Middle frontal gyrus (tissue), 1 donor: ENCODE data around the gene SEC23A.
"Not testable (repeated sequence)": the region's sequence is repeated elsewhere in the genome, so short reads cannot be mapped to it uniquely, and the experiment has no call there.

Source experiments
- DNase-seq: peaks from one replicate; pipeline ENCODE4 v3.0.0-alpha.2; 2015; ENCODE audit warnings: low spot score; ENCODE audit errors: extremely low spot score

SEC23A gene

GRCh38 chr14:39033371-39033770 lies 69.7 kb downstream of the SEC23A start:
- DNase-seq: no peak

DNA sequence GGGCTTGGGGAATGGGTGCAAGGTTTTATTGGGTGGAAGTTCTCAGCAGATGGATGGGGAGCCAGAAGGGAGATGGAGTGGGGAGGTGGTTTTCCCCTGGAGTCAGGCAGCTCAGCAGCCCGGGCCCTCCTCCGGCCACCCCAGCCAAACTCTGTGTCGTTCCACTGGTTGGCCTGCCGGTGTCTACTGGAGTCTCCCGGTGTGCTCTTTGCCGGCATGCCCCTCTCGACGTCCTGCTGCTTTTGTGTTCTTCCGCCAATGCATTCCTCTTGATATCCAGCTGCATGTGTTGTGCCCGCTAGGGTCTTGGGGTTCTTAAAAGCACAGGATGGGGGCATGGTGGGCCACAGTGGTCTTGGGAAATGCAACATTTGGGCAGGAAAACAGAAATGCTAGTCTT lies 72.8 kb downstream of the SEC23A start:
- no peak for DNase-seq

- DNase-seq: no peak
Observed at GRCh38 chr14:39029789-39030188, 73.2 kb downstream of the SEC23A start.

DNA sequence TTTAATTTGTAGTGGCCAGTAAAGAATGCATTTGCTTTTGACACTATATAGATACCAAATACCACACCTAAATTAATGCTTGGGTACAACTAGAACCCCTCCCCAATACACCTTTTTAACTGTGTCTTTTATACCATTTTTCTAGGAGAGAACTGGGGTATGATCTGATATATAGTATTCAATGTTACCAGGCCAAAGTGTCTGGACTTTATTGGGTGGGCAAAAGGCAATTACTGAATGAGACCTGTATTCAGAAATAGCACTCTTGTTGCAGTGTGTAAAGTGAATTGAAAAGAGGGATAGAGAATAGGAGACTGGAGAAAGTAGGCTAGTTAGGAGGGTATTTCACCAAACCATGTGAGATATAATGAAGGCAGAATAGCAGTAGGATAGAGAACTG lies 74.4 kb downstream of the SEC23A start:
- no peak for DNase-seq

GRCh38 chr14:39025810-39026627 lies 77.0 kb downstream of the SEC23A start:
- DNase-seq: no peak

GRCh38 chr14:39025250-39025809 lies 77.7 kb downstream of the SEC23A start:
- DNase-seq: no peak

- no peak for DNase-seq
Observed at GRCh38 chr14:39023939-39024871, 78.8 kb downstream of the SEC23A start.

- not testable (repeated sequence) for DNase-seq
Observed at GRCh38 chr14:39017096-39018016, 85.7 kb downstream of the SEC23A start.

DNA sequence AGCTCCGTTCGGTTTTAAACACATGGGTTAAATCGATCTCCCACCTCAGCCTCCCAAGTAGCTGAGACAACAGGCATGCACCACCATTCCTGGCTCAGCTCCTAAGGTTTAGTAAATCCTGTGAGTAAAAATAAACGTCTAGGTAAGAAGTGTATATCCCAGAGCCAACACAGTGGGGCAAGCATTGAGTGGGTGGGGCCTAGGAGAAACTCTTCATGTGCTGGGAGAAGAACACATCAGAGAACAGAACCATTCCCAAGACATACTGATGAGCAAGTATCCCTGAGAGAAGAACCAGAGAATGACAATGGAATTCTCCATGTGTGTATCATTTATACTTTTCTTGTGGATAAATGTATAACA lies 86.3 kb downstream of the SEC23A start:
- no peak for DNase-seq

GRCh38 chr14:39015964-39016577 lies 87.0 kb downstream of the SEC23A start:
- DNase-seq: no peak

DNA sequence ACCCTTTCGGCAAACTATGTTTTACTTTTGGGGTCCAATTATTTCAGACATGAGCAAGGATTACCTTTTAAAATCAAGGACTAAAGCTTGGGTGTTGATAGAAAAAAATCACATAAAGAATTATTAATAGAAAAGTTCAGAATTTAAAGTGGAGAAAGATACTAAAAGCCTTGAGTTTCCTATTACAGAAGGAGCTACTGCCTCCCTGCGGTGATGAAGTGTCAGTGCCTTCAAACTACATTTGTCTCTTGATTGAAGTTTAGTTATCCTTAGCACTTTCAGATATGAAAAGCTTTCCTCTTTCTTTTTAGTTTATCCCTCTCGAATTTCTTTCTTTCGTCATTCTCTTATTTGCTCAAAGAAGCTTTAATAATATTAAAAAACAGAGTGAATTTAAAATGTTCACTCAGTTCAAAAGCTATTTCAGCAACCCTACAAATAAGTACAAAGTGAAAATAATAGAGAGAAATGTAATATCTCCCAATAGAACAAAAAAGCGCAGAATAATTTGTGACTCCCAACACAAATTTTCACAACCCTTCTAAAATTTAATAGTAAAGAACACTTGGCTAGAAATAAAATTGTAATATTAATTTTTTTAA lies 87.6 kb downstream of the SEC23A start:
- DNase-seq: peak; percentile 42

- DNase-seq: no peak
Observed at GRCh38 chr14:39014460-39014859, 88.6 kb downstream of the SEC23A start.

DNA sequence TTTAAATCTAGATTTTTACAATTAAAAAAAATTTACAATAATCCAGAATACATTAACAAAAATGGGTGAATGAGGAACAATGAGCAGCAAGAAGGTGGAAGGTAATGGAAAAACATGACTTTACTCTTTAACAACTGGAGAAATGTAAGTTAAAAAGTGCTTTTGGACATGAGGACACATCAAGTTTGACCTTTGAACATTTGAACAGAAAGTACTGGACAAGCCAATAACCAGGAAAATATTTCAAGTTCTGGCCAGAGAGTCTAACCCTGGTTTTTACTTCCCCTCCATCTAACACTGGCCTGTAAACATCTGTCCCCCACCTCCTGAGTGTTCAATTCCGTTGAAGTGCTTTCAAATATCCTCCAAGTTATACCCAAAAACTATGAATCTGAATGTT lies 94.1 kb downstream of the SEC23A start:
- DNase-seq: not testable (repeated sequence)

GRCh38 chr14:39006721-39007410 lies 96.2 kb downstream of the SEC23A start:
- DNase-seq: no peak

GRCh38 chr14:39005044-39005880 lies 97.8 kb downstream of the SEC23A start:
- no peak for DNase-seq

DNA sequence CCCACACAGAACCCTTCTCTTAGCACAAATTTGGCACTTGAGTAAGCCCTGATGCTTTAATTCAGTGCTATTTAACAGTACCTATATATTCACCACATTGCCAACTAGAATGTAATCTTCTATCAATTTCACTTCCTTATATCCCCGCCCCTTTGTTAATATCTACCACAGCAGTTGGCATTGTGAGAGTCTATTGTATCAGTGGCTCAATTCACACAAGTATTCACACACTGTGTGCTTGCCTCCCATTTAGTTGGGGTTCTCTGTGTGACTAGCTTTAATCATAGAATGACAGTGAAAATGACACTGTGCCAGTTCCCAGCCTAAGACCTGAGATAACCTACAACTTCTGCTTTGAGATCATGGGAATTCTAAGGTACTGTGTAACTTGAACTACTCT lies 103.1 kb downstream of the SEC23A start:
- DNase-seq: no peak

DNA sequence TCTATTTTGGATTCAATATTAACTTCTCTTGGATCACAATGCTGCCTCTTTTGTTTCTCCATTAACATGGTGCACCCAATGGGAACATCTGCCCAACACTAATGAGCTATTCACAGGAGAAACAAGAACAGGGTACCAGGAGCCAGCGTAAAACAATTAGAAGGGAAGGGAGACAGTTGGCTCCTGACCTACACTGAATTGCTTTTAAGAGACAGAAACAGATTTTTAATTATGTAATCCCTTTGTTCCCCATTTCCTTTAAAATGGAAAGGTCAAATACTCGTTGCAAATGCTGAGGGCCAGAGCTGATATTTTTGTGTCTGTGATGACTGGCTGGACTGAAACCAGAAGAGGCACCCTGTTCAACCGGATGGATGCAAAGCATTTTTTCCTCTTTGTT lies 108.3 kb downstream of the SEC23A start:
- no peak for DNase-seq

- DNase-seq: no peak
Observed at GRCh38 chr14:38993981-38994380, 109.1 kb downstream of the SEC23A start.
